ENCODE results near the gene MYLK. TPM values are rescaled to one million over a fixed set of nuclear protein-coding genes. Genes with fewer than 3 reads are reported as not detected.
A peak's percentile ranks its signal among the peaks of the same experiment; 100 is the strongest.

The MYLK gene
- total RNA-seq, 1 donor = 807 TPM

DNA sequence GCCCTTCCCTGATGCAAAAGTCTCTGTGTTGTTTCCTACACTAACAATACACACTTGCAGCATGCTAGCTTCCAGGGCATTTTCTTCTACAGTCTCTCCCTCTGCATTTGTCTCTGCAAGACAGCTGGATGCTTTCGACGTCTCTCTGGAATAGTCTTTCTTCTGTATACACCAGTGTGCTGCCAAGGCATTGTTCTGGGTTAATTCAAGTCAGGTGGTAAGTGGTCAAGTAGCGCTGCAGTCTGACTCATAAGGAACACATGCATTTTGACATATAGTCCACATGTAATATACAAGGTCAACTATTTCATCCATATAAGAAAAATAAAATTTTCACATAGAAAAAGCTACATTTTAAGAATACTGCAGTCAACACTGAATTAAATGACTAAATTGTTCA lies 92.7 kb downstream of the MYLK start:
- no peak overlapping the region for H3K4me3 ChIP-seq (ENCODE audit: low read depth, low read length)
- TF ChIP-seq, protein P1, sequence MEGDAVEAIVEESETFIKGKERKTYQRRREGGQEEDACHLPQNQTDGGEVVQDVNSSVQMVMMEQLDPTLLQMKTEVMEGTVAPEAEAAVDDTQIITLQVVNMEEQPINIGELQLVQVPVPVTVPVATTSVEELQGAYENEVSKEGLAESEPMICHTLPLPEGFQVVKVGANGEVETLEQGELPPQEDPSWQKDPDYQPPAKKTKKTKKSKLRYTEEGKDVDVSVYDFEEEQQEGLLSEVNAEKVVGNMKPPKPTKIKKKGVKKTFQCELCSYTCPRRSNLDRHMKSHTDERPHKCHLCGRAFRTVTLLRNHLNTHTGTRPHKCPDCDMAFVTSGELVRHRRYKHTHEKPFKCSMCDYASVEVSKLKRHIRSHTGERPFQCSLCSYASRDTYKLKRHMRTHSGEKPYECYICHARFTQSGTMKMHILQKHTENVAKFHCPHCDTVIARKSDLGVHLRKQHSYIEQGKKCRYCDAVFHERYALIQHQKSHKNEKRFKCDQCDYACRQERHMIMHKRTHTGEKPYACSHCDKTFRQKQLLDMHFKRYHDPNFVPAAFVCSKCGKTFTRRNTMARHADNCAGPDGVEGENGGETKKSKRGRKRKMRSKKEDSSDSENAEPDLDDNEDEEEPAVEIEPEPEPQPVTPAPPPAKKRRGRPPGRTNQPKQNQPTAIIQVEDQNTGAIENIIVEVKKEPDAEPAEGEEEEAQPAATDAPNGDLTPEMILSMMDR (IDR thresholded peaks at IDR 0.05; ENCODE audit: insufficient read depth, low read depth, low read length) = no peak
- DNase-seq (ENCODE audit: low read depth) = peak; percentile 77

- TF ChIP-seq, protein P1 (IDR thresholded peaks at IDR 0.05; ENCODE audit: insufficient read depth, low read depth, low read length) = no peak
- no peak overlapping the region for H3K4me3 ChIP-seq (ENCODE audit: low read depth, low read length)
- no peak for DNase-seq (ENCODE audit: low read depth)
These were observed 93.1 kb downstream of the MYLK start for GRCh38 chr3:123791073-123791370.

- TF ChIP-seq, protein P1 (IDR thresholded peaks at IDR 0.05; ENCODE audit: insufficient read depth, low read depth, low read length) = no peak
- DNase-seq (ENCODE audit: low read depth) = peak; percentile 34
- no peak overlapping the region for H3K4me3 ChIP-seq (ENCODE audit: low read depth, low read length)
These were observed 93.7 kb downstream of the MYLK start for GRCh38 chr3:123790254-123791072.

DNA sequence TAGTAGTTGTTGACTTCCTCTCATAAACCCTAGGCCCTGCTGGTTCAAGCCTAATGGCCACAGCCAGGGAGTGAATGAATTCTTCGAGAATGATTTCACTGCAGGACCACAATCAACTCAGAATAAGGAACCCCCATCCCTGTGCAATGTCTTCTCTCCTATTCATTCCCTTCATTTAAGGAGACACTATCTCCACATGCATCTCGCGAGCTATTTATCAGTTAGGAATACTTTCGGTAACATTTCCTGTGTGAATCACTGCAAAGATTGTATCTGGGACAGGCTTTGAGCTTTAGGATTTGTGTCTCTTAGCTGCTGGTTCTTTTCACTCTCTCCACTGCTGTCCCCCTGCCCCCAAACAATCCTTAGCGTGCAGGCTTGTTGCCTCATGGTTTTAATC lies 94.4 kb downstream of the MYLK start:
- no peak overlapping the region for H3K4me3 ChIP-seq (ENCODE audit: low read depth, low read length)
- peak; percentile 96 for DNase-seq (ENCODE audit: low read depth)
- TF ChIP-seq, protein P1 (IDR thresholded peaks at IDR 0.05; ENCODE audit: insufficient read depth, low read depth, low read length) = no peak

GRCh38 chr3:123789160-123789559 lies 95.0 kb downstream of the MYLK start:
- DNase-seq (ENCODE audit: low read depth) = peak; percentile 39
- TF ChIP-seq, protein P1 (IDR thresholded peaks at IDR 0.05; ENCODE audit: insufficient read depth, low read depth, low read length) = no peak
- H3K4me3 ChIP-seq (ENCODE audit: low read depth, low read length) = no peak overlapping the region

- H3K4me3 ChIP-seq (ENCODE audit: low read depth, low read length) = no peak overlapping the region
- no peak for DNase-seq (ENCODE audit: low read depth)
- TF ChIP-seq, protein P1 (IDR thresholded peaks at IDR 0.05; ENCODE audit: insufficient read depth, low read depth, low read length) = no peak
These were observed 95.4 kb downstream of the MYLK start for GRCh38 chr3:123788710-123789109.

- no peak overlapping the region for H3K4me3 ChIP-seq (ENCODE audit: low read depth, low read length)
- TF ChIP-seq, protein P1 (IDR thresholded peaks at IDR 0.05; ENCODE audit: insufficient read depth, low read depth, low read length) = no peak
- no peak for DNase-seq (ENCODE audit: low read depth)
These were observed 97.0 kb downstream of the MYLK start for GRCh38 chr3:123787133-123787532.
